ENCODE measurements around the gene MS4A8. TPM values are rescaled to one million over a fixed set of nuclear protein-coding genes. Genes with fewer than 3 reads are reported as not detected.

The MS4A8 gene
- total RNA-seq, 1 donor from 2014 or later, result not detected

GRCh38 chr11:60724420-60724819 is 25.0 kb downstream of the MS4A8 start, which contains the start of gene MS4A18:
Gene MS4A18 (plus strand): TSS chr11:60724720.
- H3K4me1 ChIP-seq, result no peaks in the 10 kb centered on the region
- H3K79me2 ChIP-seq (ENCODE audit: low read depth), result no peaks in the 10 kb centered on the region
- H3K9ac ChIP-seq, result no peak within 1 kb of the TSS
- H2AFZ ChIP-seq (replicated peaks), result no peak within 1 kb of the TSS
- Mint-ChIP-seq H3K4me1 (peaks cover 3% of the 10 kb centered on the region), H3K36me3 (no peaks in the 10 kb centered on the region), H3K27me3 (ENCODE audit: insufficient read depth, low read depth) (peaks cover 3% of the 10 kb centered on the region), H3K4me3 (no peak within 1 kb of the TSS), H3K27ac (no peak within 1 kb of the TSS), H3K9me3 (no peaks in the 10 kb centered on the region)
- no peaks in the 10 kb centered on the region for H3K27me3 ChIP-seq
- no peaks in the 10 kb centered on the region for H3K36me3 ChIP-seq
- no peak for DNase-seq (ENCODE audit: low spot score)
- TF ChIP-seq EZH2 (IDR thresholded peaks at IDR 0.05) (no peak), EZH2phosphoT487 (IDR thresholded peaks at IDR 0.05) (no peak)
- no peak within 1 kb of the TSS for H3K27ac ChIP-seq
- H4K20me1 ChIP-seq (ENCODE audit: low read depth), result no peaks in the 10 kb centered on the region
- H3F3A ChIP-seq (ENCODE audit: low read depth), result no peaks in the 10 kb centered on the region
- H3K4me3 ChIP-seq, result no peak within 1 kb of the TSS
- H3K4me2 ChIP-seq, result no peak within 1 kb of the TSS
- H3K9me3 ChIP-seq (ENCODE audit: low read depth), result no peaks in the 10 kb centered on the region

- H3K4me1 ChIP-seq, result no peaks in the 10 kb centered on the region
- no peak overlapping the region for H3K27ac ChIP-seq
- H3K4me3 ChIP-seq, result no peak overlapping the region
- no peak overlapping the region for H3K9ac ChIP-seq
- no peaks in the 10 kb centered on the region for H3K27me3 ChIP-seq
- H3K9me3 ChIP-seq (ENCODE audit: low read depth), result no peaks in the 10 kb centered on the region
- no peaks in the 10 kb centered on the region for H3K79me2 ChIP-seq (ENCODE audit: low read depth)
- H3K36me3 Mint-ChIP-seq, result no peaks in the 10 kb centered on the region
- DNase-seq (ENCODE audit: low spot score), result no peak
- H3K4me2 ChIP-seq, result no peak overlapping the region
- H3K27ac Mint-ChIP-seq, result no peak overlapping the region
- no peaks in the 10 kb centered on the region for H3K36me3 ChIP-seq
- no peak overlapping the region for H3K4me3 Mint-ChIP-seq
- no peak overlapping the region for H2AFZ ChIP-seq (replicated peaks)
- H3F3A ChIP-seq (ENCODE audit: low read depth), result no peaks in the 10 kb centered on the region
- no peaks in the 10 kb centered on the region for H3K9me3 Mint-ChIP-seq
- H4K20me1 ChIP-seq (ENCODE audit: low read depth), result no peaks in the 10 kb centered on the region
- peaks cover 3% of the 10 kb centered on the region for H3K27me3 Mint-ChIP-seq (ENCODE audit: insufficient read depth, low read depth)
- H3K4me1 Mint-ChIP-seq, result peaks cover 3% of the 10 kb centered on the region
- TF ChIP-seq EZH2 (IDR thresholded peaks at IDR 0.05) (no peak), CTCF (IDR thresholded peaks at IDR 0.05) (no peak), EZH2phosphoT487 (IDR thresholded peaks at IDR 0.05) (no peak)
These were observed 26.2 kb downstream of the MS4A8 start for GRCh38 chr11:60725592-60725991.

- no peaks in the 10 kb centered on the region for H3K79me2 ChIP-seq (ENCODE audit: low read depth)
- no peaks in the 10 kb centered on the region for H4K20me1 ChIP-seq (ENCODE audit: low read depth)
- no peak overlapping the region for H3K4me2 ChIP-seq
- no peaks in the 10 kb centered on the region for H3F3A ChIP-seq (ENCODE audit: low read depth)
- H3K4me1 ChIP-seq, result no peaks in the 10 kb centered on the region
- no peaks in the 10 kb centered on the region for H3K36me3 ChIP-seq
- H3K4me1 Mint-ChIP-seq, result peaks cover 3% of the 10 kb centered on the region
- H3K27me3 ChIP-seq, result no peaks in the 10 kb centered on the region
- H2AFZ ChIP-seq (replicated peaks), result no peak overlapping the region
- no peak overlapping the region for H3K27ac Mint-ChIP-seq
- DNase-seq (ENCODE audit: low spot score), result no peak
- no peak overlapping the region for H3K4me3 ChIP-seq
- no peaks in the 10 kb centered on the region for H3K36me3 Mint-ChIP-seq
- H3K9me3 ChIP-seq (ENCODE audit: low read depth), result no peaks in the 10 kb centered on the region
- no peak overlapping the region for H3K4me3 Mint-ChIP-seq
- no peak overlapping the region for H3K9ac ChIP-seq
- no peak for TF ChIP-seq CTCF (IDR thresholded peaks at IDR 0.05)
- no peak for TF ChIP-seq EZH2phosphoT487 (IDR thresholded peaks at IDR 0.05)
- no peak for TF ChIP-seq EZH2 (IDR thresholded peaks at IDR 0.05)
- no peaks in the 10 kb centered on the region for H3K9me3 Mint-ChIP-seq
- no peak overlapping the region for H3K27ac ChIP-seq
- peaks cover 7% of the 10 kb centered on the region for H3K27me3 Mint-ChIP-seq (ENCODE audit: insufficient read depth, low read depth)
These were observed 32.2 kb downstream of the MS4A8 start for GRCh38 chr11:60731586-60731985.

- no peaks in the 10 kb centered on the region for H3K4me1 ChIP-seq
- Mint-ChIP-seq H3K4me1 (no peaks in the 10 kb centered on the region), H3K27me3 (ENCODE audit: insufficient read depth, low read depth) (peaks cover 5% of the 10 kb centered on the region), H3K9me3 (no peaks in the 10 kb centered on the region), H3K36me3 (no peaks in the 10 kb centered on the region), H3K27ac (no peak overlapping the region), H3K4me3 (no peak overlapping the region)
- no peak for DNase-seq (ENCODE audit: low spot score)
- H2AFZ ChIP-seq (replicated peaks), result no peak overlapping the region
- no peaks in the 10 kb centered on the region for H3K9me3 ChIP-seq (ENCODE audit: low read depth)
- TF ChIP-seq CTCF (IDR thresholded peaks at IDR 0.05), result no peak
- no peak for TF ChIP-seq EZH2 (IDR thresholded peaks at IDR 0.05)
- TF ChIP-seq EZH2phosphoT487 (IDR thresholded peaks at IDR 0.05), result no peak
- H3F3A ChIP-seq (ENCODE audit: low read depth), result no peaks in the 10 kb centered on the region
- H3K27me3 ChIP-seq, result no peaks in the 10 kb centered on the region
- H3K36me3 ChIP-seq, result no peaks in the 10 kb centered on the region
- no peak overlapping the region for H3K4me3 ChIP-seq
- H4K20me1 ChIP-seq (ENCODE audit: low read depth), result no peaks in the 10 kb centered on the region
- no peak overlapping the region for H3K27ac ChIP-seq
- H3K9ac ChIP-seq, result no peak overlapping the region
- no peaks in the 10 kb centered on the region for H3K79me2 ChIP-seq (ENCODE audit: low read depth)
- H3K4me2 ChIP-seq, result no peak overlapping the region
These were observed 34.9 kb downstream of the MS4A8 start for GRCh38 chr11:60734279-60734678.

All from neural progenitor cell (in vitro differentiated cells).